H1 (cell line): ENCODE measurements around the gene TNNI3. TPM values are rescaled to one million over a fixed set of nuclear protein-coding genes. Genes with fewer than 3 reads are reported as not detected.

Experiments
- ATF3 ChIP-seq: IDR thresholded peaks from 2 replicates; pipeline ENCODE4 v1.6.1; 2011; ENCODE audit warnings: low read depth, mild to moderate bottlenecking, low read length; ENCODE audit not compliant: insufficient read depth
- CHD2 ChIP-seq: IDR thresholded peaks from 2 replicates; pipeline ENCODE4 v1.6.1; 2012; ENCODE audit warnings: low read length, improper control_type of control experiment
- RAD21 ChIP-seq, 2 experiments: IDR thresholded peaks in 1 of 2; conservative IDR thresholded peaks in 1 of 2; 2 replicates each; pipeline ENCODE4 v1.6.1; 2011; ENCODE audit warnings: low read depth in 2 of 2, low read length in 2 of 2, improper control_type of control experiment in 1 of 2, inconsistent platforms in 1 of 2, mild to moderate bottlenecking in 1 of 2, moderate library complexity in 1 of 2
- SAP30 ChIP-seq: fragments of 300-600 bp; sonication (generic); IDR thresholded peaks from 2 replicates; pipeline ENCODE4 v1.7.1; 2012; ENCODE audit warnings: low read length, moderate library complexity, mild to moderate bottlenecking, inconsistent platforms; ENCODE audit not compliant: insufficient read depth, insufficient replicate concordance
- polyA plus RNA-seq, 7 experiments: library from polyadenylated mRNA; depleted of rRNA in 3 of 7; stranded (reverse) in 5 of 7; unstranded in 2 of 7; fragments of >200 nt in 5 of 7; fragments of 200-250 nt in 2 of 7; gene quantifications; 1 replicate in 5 of 7; 2 replicates in 1 of 7; 4 replicates in 1 of 7; pipeline versions ENCODE4 v1.2.1 to v1.2.3, GENCODE V29; 2011 to 2013; ENCODE audit warnings: missing spikeins in 2 of 7, mixed read lengths in 2 of 7
- total RNA-seq: library from RNA; stranded (reverse); fragmentation: NEBNext Ultra II Directional; extraction: Animal tissue kit (Norgen Biotek cat#: 25700); gene quantifications from 2 replicates; pipeline ENCODE4 v1.2.1, GENCODE V29; 2021

TNNI3 gene
- total and polyA plus RNA-seq, 2 of the 8 experiments (the other 6 are each of a cell fraction or from before 2014, with no cell fraction given): 16.9 to 56.0 TPM

- TF ChIP-seq ATF3 (no peak), CHD2 (no peak), RAD21 (IDR thresholded peaks at IDR 0.05 in 1 of 2, conservative IDR thresholded peaks at IDR 0.05 in 1 of 2; ENCODE audit: low read depth in 2 of 2, low read length in 2 of 2) (no peak), SAP30 (no peak)
These were observed 42.2 kb upstream of the TNNI3 start (continued) for GRCh38 chr19:55199620-55200204.
